ENCODE data around the gene ANKH.

- no peak for TF ChIP-seq REST (IDR thresholded peaks at IDR 0.05; ENCODE audit: low read depth)
- TF ChIP-seq TAF1 (IDR thresholded peaks at IDR 0.05; ENCODE audit: low read depth) = no peak
- TF ChIP-seq CREB1 (IDR thresholded peaks at IDR 0.05; ENCODE audit: low read depth) = no peak
- TF ChIP-seq USF1 (IDR thresholded peaks at IDR 0.05) = no peak
- no peak for TF ChIP-seq RAD21 (IDR thresholded peaks at IDR 0.05; ENCODE audit: low read depth)
- TF ChIP-seq TEAD4 (IDR thresholded peaks at IDR 0.05) = no peak
- no peak for TF ChIP-seq TCF12 (IDR thresholded peaks at IDR 0.05; ENCODE audit: low read depth)
- no peak for TF ChIP-seq FOXM1 (IDR thresholded peaks at IDR 0.05; ENCODE audit: borderline replicate concordance, low read depth)
- TF ChIP-seq NFIC (IDR thresholded peaks at IDR 0.05) = no peak
- TF ChIP-seq EP300 (IDR thresholded peaks at IDR 0.05; ENCODE audit: borderline replicate concordance) = no peak
- no peak for TF ChIP-seq CEBPB (IDR thresholded peaks at IDR 0.05)
- TF ChIP-seq EGR1 (IDR thresholded peaks at IDR 0.05) = no peak
These were observed 125.8 kb downstream of the ANKH start for GRCh38 chr5:14745753-14746152.

Measured in Ishikawa (cell line).